NB4 (cell line): ENCODE data around the gene BLACAT1.
"Not testable (repeated sequence)": the region's sequence is repeated elsewhere in the genome, so short reads cannot be mapped to it uniquely, and the experiment has no call there.

Experiments
- DNase-seq: peaks from one replicate; pipeline ENCODE4 v3.0.0; 2010; ENCODE audit warnings: low read depth
- H3K4me3 ChIP-seq: one replicate; pipeline ENCODE4 v1.5.1; 2011; ENCODE audit warnings: mild to moderate bottlenecking, low read depth, low read length, moderate library complexity
- CTCF ChIP-seq: IDR thresholded peaks from one replicate; pipeline ENCODE4 v1.5.1; 2012; ENCODE audit warnings: low read depth, low read length
- MAX ChIP-seq: IDR thresholded peaks from 2 replicates; pipeline ENCODE4 v1.6.1; 2011; ENCODE audit warnings: low read depth, low read length
- MYC ChIP-seq: IDR thresholded peaks from 2 replicates; pipeline ENCODE4 v1.6.1; 2011; ENCODE audit warnings: low read depth, low read length
- POLR2A ChIP-seq: IDR thresholded peaks from 2 replicates; pipeline ENCODE4 v1.6.1; 2011; ENCODE audit warnings: mild to moderate bottlenecking; ENCODE audit not compliant: insufficient read length; ENCODE audit errors: extremely low read depth

The BLACAT1 gene

GRCh38 chr1:205486258-205486657, 30.4 kb upstream of the BLACAT1 start:
- TF ChIP-seq POLR2A, result no peak
- no peak overlapping the region for H3K4me3 ChIP-seq
- DNase-seq, result no peak

GRCh38 chr1:205484985-205485967, 29.4 kb upstream of the BLACAT1 start:
- peak; percentile 90 for TF ChIP-seq CTCF
- TF ChIP-seq POLR2A, result no peak
- DNase-seq, result peak; percentile 72
- no peak overlapping the region for H3K4me3 ChIP-seq

GRCh38 chr1:205483372-205483771, 27.5 kb upstream of the BLACAT1 start:
- H3K4me3 ChIP-seq, result no peak overlapping the region
- TF ChIP-seq MYC (no peak), CTCF (no peak), POLR2A (no peak), MAX (no peak)
- DNase-seq, result no peak

- not testable (repeated sequence) for DNase-seq, H3K4me3 ChIP-seq
These were observed 26.7 kb upstream of the BLACAT1 start for GRCh38 chr1:205482587-205482986.

- DNase-seq, result no peak
- no peak for TF ChIP-seq POLR2A
- TF ChIP-seq CTCF, result no peak
- TF ChIP-seq MAX, result no peak
- TF ChIP-seq MYC, result no peak
- no peak overlapping the region for H3K4me3 ChIP-seq
These were observed 25.8 kb upstream of the BLACAT1 start for GRCh38 chr1:205481629-205482151.

- no peak for DNase-seq
- no peak overlapping the region for H3K4me3 ChIP-seq
- TF ChIP-seq MYC (no peak), MAX (no peak), POLR2A (no peak), CTCF (no peak)
These were observed 25.4 kb upstream of the BLACAT1 start for GRCh38 chr1:205481218-205481617.
